OCI-LY1 (cell line): ENCODE measurements around the gene LDAH.

Source experiments
- H2AFZ ChIP-seq: fragments of 200-600 bp; sonication (generic), shearing (Covaris generic); 2 replicates; pipeline ENCODE4 v1.6.0; 2014; ENCODE audit warnings: antibody characterized with exemption, mild to moderate bottlenecking, low read length
- H3F3A ChIP-seq: fragments of 200-600 bp; sonication (generic), shearing (Covaris generic); 2 replicates; pipeline ENCODE4 v1.6.0; 2014; ENCODE audit warnings: mild to moderate bottlenecking, antibody characterized with exemption, low read length, moderate library complexity; ENCODE audit not compliant: insufficient read depth
- H3K27ac ChIP-seq: fragments of 200-600 bp; sonication (generic); 2 replicates; pipeline ENCODE4 v1.5.1; 2014; ENCODE audit warnings: low read length, mixed run types, mild to moderate bottlenecking, low read depth; ENCODE audit not compliant: poor library complexity, severe bottlenecking
- H3K27me3 ChIP-seq: fragments of 200-600 bp; sonication (generic); 2 replicates; pipeline ENCODE4 v1.6.0; 2014; ENCODE audit warnings: antibody characterized with exemption, mild to moderate bottlenecking, low read length, moderate library complexity; ENCODE audit not compliant: insufficient read depth
- H3K36me3 ChIP-seq: fragments of 200-600 bp; sonication (generic); 2 replicates; pipeline ENCODE4 v1.6.1; 2014; ENCODE audit warnings: mild to moderate bottlenecking, antibody characterized with exemption, low read length, moderate library complexity, mixed read lengths; ENCODE audit not compliant: insufficient read depth
- H3K4me1 ChIP-seq: fragments of 200-600 bp; sonication (generic); 2 replicates; pipeline ENCODE4 v1.5.1; 2014; ENCODE audit warnings: mild to moderate bottlenecking, low read length, moderate library complexity; ENCODE audit not compliant: insufficient read depth, severe bottlenecking
- H3K4me2 ChIP-seq: fragments of 200-600 bp; sonication (generic), shearing (Covaris generic); 2 replicates; pipeline ENCODE4 v1.6.1; 2014; ENCODE audit warnings: low read length
- H3K4me3 ChIP-seq: fragments of 200-600 bp; sonication (generic); 2 replicates; pipeline ENCODE4 v1.5.1; 2014; ENCODE audit warnings: low read length, low read depth, mild to moderate bottlenecking, mixed read lengths; ENCODE audit not compliant: poor library complexity, severe bottlenecking
- H3K79me2 ChIP-seq: fragments of 200-600 bp; shearing (Covaris generic); 2 replicates; pipeline ENCODE4 v1.6.1; 2016; ENCODE audit warnings: mixed run types, low read length, mixed read lengths; ENCODE audit not compliant: insufficient read depth
- H3K9ac ChIP-seq: fragments of 200-600 bp; sonication (generic), shearing (Covaris generic); 2 replicates; pipeline ENCODE4 v1.6.1; 2014; ENCODE audit warnings: mild to moderate bottlenecking, low read length, mixed read lengths
- H3K9me2 ChIP-seq: fragments of 200-600 bp; sonication (generic), shearing (Covaris generic); 2 replicates; pipeline ENCODE4 v1.6.1; 2014; ENCODE audit warnings: low read depth, mild to moderate bottlenecking, low read length, mixed read lengths
- H3K9me3 ChIP-seq: fragments of 200-600 bp; shearing (Covaris generic); 2 replicates; pipeline ENCODE4 v1.6.1; 2014; ENCODE audit warnings: low read length, mixed read lengths
- H4K20me1 ChIP-seq: fragments of 200-600 bp; sonication (generic), shearing (Covaris generic); 2 replicates; pipeline ENCODE4 v1.6.0; 2016; ENCODE audit warnings: mild to moderate bottlenecking, low read length; ENCODE audit not compliant: insufficient read depth
- EZH2 ChIP-seq: fragments of 200-600 bp; sonication (generic), shearing (Covaris generic); IDR thresholded peaks from 2 replicates; pipeline ENCODE4 v1.8.0; 2017; ENCODE audit warnings: borderline replicate concordance, mixed run types, mild to moderate bottlenecking, antibody characterized with exemption, low read length, moderate library complexity, mixed read lengths
- TF ChIP-seq, protein P1 (sequence below): fragments of 200-600 bp; sonication (generic), shearing (Covaris generic); IDR thresholded peaks from 2 replicates; pipeline ENCODE4 v1.5.1; 2017; ENCODE audit warnings: mild to moderate bottlenecking, antibody characterized with exemption, low read length, moderate library complexity, mixed read lengths

The LDAH gene

DNA sequence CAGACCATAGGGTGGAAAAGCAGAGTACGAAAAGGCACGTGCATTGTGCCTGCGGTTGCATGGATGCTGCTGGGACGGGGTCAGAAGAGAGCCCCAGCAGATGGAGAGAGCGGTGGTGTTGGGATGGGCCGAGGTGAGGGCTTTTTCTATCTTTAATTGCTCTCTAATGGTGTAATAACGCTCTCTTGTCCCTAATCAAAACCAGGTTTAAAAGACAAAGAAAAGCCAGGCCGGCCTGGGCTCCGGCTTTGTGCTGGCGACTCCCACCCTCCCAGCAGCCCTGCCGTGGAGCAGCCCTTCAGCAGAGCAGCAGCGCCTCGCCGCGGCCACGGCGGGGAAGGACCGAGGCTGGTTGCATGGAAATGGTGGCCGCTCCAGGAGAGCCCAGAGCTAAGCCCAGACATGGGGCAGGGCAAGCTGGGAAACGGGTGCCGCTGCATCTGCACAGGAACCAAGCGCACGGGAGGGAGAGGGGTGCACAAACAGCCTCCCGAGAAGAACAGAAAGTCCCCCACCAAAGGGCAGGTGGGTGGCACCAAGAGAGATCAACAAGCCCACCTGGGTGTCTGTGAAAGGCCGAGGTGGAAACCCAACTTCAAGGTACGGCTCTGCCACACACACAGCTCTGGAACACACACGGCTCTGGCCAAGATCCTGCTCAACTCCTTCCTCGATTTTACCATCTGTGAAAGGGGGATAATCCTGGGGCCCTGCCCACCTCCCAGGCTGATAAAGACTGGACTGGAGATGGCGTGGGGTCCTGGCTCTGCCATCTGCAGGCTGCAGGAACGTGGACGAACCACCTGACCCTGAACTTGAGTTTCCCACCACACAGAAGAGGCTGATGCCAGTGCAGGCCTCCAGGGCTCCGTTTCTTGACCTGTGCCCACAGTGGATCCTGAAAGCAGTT, 187.0 kb downstream of the LDAH start:
- Histone ChIP-seq H3K79me2 (no peaks in the 10 kb centered on the region), H4K20me1 (no peaks in the 10 kb centered on the region), H3K4me1 (peaks cover 10% of the 10 kb centered on the region), H3K27me3 (no peaks in the 10 kb centered on the region), H3K27ac (no peak overlapping the region), H3K4me2 (no peak overlapping the region), H3K9me3 (no peaks in the 10 kb centered on the region), H3K9ac (no peak overlapping the region), H2AFZ (no peak overlapping the region), H3K36me3 (no peaks in the 10 kb centered on the region; the same call in 1 of the 2 replicates), H3K4me3 (no peak overlapping the region), H3K9me2 (no peaks in the 10 kb centered on the region), H3F3A (no peaks in the 10 kb centered on the region)
- no peak for TF ChIP-seq EZH2
- TF ChIP-seq, protein P1, sequence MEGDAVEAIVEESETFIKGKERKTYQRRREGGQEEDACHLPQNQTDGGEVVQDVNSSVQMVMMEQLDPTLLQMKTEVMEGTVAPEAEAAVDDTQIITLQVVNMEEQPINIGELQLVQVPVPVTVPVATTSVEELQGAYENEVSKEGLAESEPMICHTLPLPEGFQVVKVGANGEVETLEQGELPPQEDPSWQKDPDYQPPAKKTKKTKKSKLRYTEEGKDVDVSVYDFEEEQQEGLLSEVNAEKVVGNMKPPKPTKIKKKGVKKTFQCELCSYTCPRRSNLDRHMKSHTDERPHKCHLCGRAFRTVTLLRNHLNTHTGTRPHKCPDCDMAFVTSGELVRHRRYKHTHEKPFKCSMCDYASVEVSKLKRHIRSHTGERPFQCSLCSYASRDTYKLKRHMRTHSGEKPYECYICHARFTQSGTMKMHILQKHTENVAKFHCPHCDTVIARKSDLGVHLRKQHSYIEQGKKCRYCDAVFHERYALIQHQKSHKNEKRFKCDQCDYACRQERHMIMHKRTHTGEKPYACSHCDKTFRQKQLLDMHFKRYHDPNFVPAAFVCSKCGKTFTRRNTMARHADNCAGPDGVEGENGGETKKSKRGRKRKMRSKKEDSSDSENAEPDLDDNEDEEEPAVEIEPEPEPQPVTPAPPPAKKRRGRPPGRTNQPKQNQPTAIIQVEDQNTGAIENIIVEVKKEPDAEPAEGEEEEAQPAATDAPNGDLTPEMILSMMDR, result peak; percentile 85

DNA sequence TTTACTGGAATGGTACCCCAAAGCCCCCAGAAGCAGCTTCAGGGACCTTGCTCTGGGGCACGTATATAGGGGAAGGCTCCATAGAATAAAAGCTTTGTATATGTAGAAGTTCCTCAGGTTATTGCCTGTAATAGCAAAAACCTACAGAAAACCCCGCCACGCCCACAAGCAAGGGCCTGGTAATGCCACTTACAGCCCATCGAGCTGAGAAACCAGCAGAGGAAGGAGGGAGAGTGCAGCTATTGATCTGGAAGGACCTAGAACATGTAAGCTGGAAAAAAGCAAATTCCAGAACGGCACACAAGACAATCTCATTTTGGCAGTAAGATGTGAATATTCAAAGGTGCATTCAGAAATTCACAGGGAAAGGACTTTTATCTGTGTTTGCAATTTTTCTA, 187.8 kb downstream of the LDAH start:
- Histone ChIP-seq H3K27ac (no peak overlapping the region), H3K9me2 (no peaks in the 10 kb centered on the region), H3K9me3 (no peaks in the 10 kb centered on the region), H3K27me3 (no peaks in the 10 kb centered on the region), H3K4me1 (peaks cover 10% of the 10 kb centered on the region), H2AFZ (no peak overlapping the region), H3K4me2 (no peak overlapping the region), H3K9ac (no peak overlapping the region), H4K20me1 (peaks cover 2% of the 10 kb centered on the region; the same call in 1 of the 2 replicates), H3K79me2 (no peaks in the 10 kb centered on the region), H3F3A (no peaks in the 10 kb centered on the region), H3K36me3 (no peaks in the 10 kb centered on the region; the same call in 1 of the 2 replicates), H3K4me3 (no peak overlapping the region)
- TF ChIP-seq, protein P1, result no peak
- no peak for TF ChIP-seq EZH2

DNA sequence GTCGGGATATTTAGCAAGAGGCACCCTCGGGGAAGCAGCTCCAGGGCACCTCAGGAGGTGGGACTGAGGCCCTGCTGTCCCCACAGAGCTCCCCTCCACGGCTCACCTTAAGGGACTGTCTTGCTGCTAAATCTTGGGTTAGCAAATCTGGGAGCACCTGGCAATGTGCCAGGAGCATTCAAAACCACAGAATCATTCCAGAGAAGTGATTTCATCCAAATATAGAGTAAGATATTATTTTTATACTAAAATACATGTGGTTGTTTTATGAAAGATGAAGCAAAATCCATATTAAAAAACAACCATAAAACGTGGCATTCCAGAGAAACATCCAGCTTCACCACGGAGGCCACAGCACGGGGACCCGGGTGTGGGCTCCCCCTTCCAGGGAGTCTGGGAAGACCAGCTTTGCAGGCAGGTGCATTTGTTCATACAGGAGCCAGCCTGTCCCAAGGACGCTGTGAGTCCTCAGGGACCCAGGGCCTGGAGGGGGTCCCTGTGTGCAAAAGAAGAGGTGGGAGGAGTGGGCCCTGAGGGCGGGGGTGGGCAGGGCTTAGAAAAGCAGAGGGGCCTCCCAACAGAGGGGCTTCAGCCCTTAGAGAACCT, 188.3 kb downstream of the LDAH start:
- Histone ChIP-seq H3K4me3 (no peak overlapping the region), H3K9ac (no peak overlapping the region), H3F3A (no peaks in the 10 kb centered on the region), H3K4me2 (no peak overlapping the region), H3K79me2 (no peaks in the 10 kb centered on the region), H3K36me3 (no peaks in the 10 kb centered on the region; the same call in 1 of the 2 replicates), H4K20me1 (peaks cover 2% of the 10 kb centered on the region; the same call in 1 of the 2 replicates), H3K27ac (no peak overlapping the region), H3K9me3 (no peaks in the 10 kb centered on the region), H3K9me2 (no peaks in the 10 kb centered on the region), H2AFZ (no peak overlapping the region), H3K4me1 (peaks cover 10% of the 10 kb centered on the region), H3K27me3 (no peaks in the 10 kb centered on the region)
- TF ChIP-seq EZH2, result no peak
- TF ChIP-seq, protein P1, result no peak
